B cell (primary cell): ENCODE data around the gene ITCH.
"Not testable (repeated sequence)": the region's sequence is repeated elsewhere in the genome, so short reads cannot be mapped to it uniquely, and the experiment has no call there.

Experiments
- EZH2 ChIP-seq: IDR thresholded peaks from 2 replicates; pipeline ENCODE4 v1.6.1; 2012; ENCODE audit warnings: borderline replicate concordance, low read depth, mild to moderate bottlenecking, moderate library complexity, low read length; ENCODE audit not compliant: insufficient read depth, poor library complexity, severe bottlenecking
- TF ChIP-seq, protein P1 (sequence below): fragments of 200-600 bp; IDR thresholded peaks from one replicate; pipeline ENCODE4 v1.8.0; 2022; ENCODE audit warnings: antibody characterized with exemption, mild to moderate bottlenecking

DNA sequence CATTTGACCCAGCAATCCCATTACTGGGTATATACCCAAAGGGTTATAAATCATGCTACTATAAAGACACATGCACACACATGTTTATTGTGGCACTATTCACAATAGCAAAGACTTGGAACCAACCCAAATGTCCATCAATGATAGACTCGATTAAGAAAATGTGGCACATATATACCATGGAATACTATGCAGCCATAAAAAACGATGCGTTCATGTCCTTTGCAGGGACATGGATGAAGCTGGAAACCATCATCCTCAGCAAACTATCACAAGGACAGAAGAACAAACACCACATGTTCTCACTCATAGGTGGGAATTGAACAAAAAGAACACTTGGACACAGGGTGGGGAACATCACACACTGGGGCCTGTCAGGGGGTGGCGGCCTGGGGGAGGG is 34.9 kb upstream of the ITCH start:
- TF ChIP-seq, protein P1, sequence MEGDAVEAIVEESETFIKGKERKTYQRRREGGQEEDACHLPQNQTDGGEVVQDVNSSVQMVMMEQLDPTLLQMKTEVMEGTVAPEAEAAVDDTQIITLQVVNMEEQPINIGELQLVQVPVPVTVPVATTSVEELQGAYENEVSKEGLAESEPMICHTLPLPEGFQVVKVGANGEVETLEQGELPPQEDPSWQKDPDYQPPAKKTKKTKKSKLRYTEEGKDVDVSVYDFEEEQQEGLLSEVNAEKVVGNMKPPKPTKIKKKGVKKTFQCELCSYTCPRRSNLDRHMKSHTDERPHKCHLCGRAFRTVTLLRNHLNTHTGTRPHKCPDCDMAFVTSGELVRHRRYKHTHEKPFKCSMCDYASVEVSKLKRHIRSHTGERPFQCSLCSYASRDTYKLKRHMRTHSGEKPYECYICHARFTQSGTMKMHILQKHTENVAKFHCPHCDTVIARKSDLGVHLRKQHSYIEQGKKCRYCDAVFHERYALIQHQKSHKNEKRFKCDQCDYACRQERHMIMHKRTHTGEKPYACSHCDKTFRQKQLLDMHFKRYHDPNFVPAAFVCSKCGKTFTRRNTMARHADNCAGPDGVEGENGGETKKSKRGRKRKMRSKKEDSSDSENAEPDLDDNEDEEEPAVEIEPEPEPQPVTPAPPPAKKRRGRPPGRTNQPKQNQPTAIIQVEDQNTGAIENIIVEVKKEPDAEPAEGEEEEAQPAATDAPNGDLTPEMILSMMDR: not testable (repeated sequence)
- not testable (repeated sequence) for TF ChIP-seq EZH2
